K562 (cell line): Measurements from ENCODE around the gene TXN. TPM values are rescaled to one million over a fixed set of nuclear protein-coding genes. Genes with fewer than 3 reads are reported as not detected.

Source experiments
- ATAC-seq: fragments of 200-7000 bp; cut with Tn5 transposase; 3 replicates; pipeline ENCODE4 v1.9.1; 2020; ENCODE audit warnings: moderate library complexity
- BruUV-seq: library from RNA; stranded (reverse); fragments of 400-500 nt; replicated peaks from 2 replicates; lab custom pipeline; 2021; lab: Mats Ljungman, UMichigan
- CTCF ChIA-PET: fragments of 300-600 bp; formaldehyde crosslinking; extraction: SDS; loops from one replicate; lab custom pipeline; 2021; ENCODE audit warnings: low intra/inter-chr PET ratio; lab: Yijun Ruan, JAX
- POLR2A ChIA-PET: fragments of 300-600, 350-650 bp; sonication (Branson Sonifier 250); formaldehyde crosslinking; extraction: SDS; loops from one replicate; lab custom pipeline; 2021; ENCODE audit warnings: antibody characterized with exemption, inconsistent platforms; lab: Yijun Ruan, JAX
- DNase-seq, 4 experiments: peaks; one replicate each; pipeline versions ENCODE4 v3.0.0 to v3.0.0-alpha.2; 2011 to 2018; ENCODE audit warnings: low spot score in 3 of 4, mixed read lengths in 3 of 4; ENCODE audit errors: extremely low read depth in 1 of 4
- FAIRE-seq: peaks from 2 replicates; lab custom pipeline; 2011; peaks lifted over from hg19 to GRCh38; lab: Jason Lieb, UNC
- H2AFZ ChIP-seq: 2 replicates; pipeline ENCODE4 v1.6.0; 2011; ENCODE audit warnings: low read depth, low read length, control low read depth, inconsistent platforms
- H3K27ac ChIP-seq: fragments of 200-600 bp; 3 replicates; pipeline ENCODE4 v1.8.0; 2011; ENCODE audit warnings: low read depth, mild to moderate bottlenecking, control low read depth, inconsistent platforms, low read length, moderate library complexity, mixed read lengths; ENCODE audit errors: extremely low read depth
- H3K27me3 ChIP-seq, 2 experiments: fragments of 300-600 bp in 1 of 2; 2 replicates in 1 of 2; 3 replicates in 1 of 2; pipeline versions ENCODE4 v1.6.0 to v1.8.0; 2011; ENCODE audit warnings: inconsistent platforms in 2 of 2, low read length in 2 of 2, mild to moderate bottlenecking in 1 of 2, mixed read lengths in 1 of 2, moderate library complexity in 1 of 2; ENCODE audit not compliant: control insufficient read depth in 2 of 2, insufficient read depth in 2 of 2
- H3K36me3 ChIP-seq: fragments of 300-600 bp; 3 replicates; pipeline ENCODE4 v1.8.0; 2011; ENCODE audit warnings: mild to moderate bottlenecking, low read length, inconsistent platforms; ENCODE audit not compliant: control insufficient read depth, insufficient read depth
- H3K4me1 ChIP-seq, 2 experiments: fragments of 200-600 bp in 1 of 2; replicated peaks in 1 of 2; 2 replicates in 1 of 2; 3 replicates in 1 of 2; pipeline versions ENCODE4 v1.5.1 to v1.8.0; 2011; ENCODE audit warnings: inconsistent platforms in 2 of 2, low read length in 2 of 2, mild to moderate bottlenecking in 1 of 2, mixed read lengths in 1 of 2, moderate library complexity in 1 of 2; ENCODE audit not compliant: control insufficient read depth in 2 of 2, insufficient read depth in 2 of 2
- H3K4me2 ChIP-seq: 2 replicates; pipeline ENCODE4 v1.6.1; 2011; ENCODE audit warnings: low read length, control low read depth, inconsistent platforms, mixed read lengths; ENCODE audit not compliant: insufficient read depth
- H3K4me3 ChIP-seq: fragments of 200-600 bp; sonication (generic), shearing (Covaris generic); 2 replicates; pipeline ENCODE4 v1.5.1; 2016; ENCODE audit warnings: control low read depth, inconsistent platforms
- H3K79me2 ChIP-seq: fragments of 200-600 bp; 3 replicates; pipeline ENCODE4 v1.8.0; 2011; ENCODE audit warnings: low read length, inconsistent platforms; ENCODE audit not compliant: control insufficient read depth, insufficient read depth
- H3K9ac ChIP-seq, 2 experiments: 2 replicates each; pipeline versions ENCODE4 v1.6.0 to v1.6.1; 2011; ENCODE audit warnings: low read depth in 2 of 2, low read length in 2 of 2, control low read depth in 1 of 2, inconsistent platforms in 1 of 2, mild to moderate bottlenecking in 1 of 2, mixed read lengths in 1 of 2; ENCODE audit not compliant: insufficient read depth in 1 of 2
- H3K9me1 ChIP-seq: one replicate; pipeline ENCODE4 v1.6.0; 2011; ENCODE audit warnings: inconsistent platforms, mild to moderate bottlenecking, low read length, moderate library complexity; ENCODE audit not compliant: control insufficient read depth, insufficient read depth
- H3K9me3 ChIP-seq: replicated peaks from 2 replicates; pipeline ENCODE4 v1.5.1; 2011; ENCODE audit warnings: low read depth, low read length, inconsistent platforms; ENCODE audit not compliant: control insufficient read depth, insufficient read depth
- H4K20me1 ChIP-seq: replicated peaks from 2 replicates; pipeline ENCODE4 v1.6.1; 2011; ENCODE audit warnings: low read length, inconsistent platforms, mixed read lengths; ENCODE audit not compliant: control insufficient read depth, insufficient read depth
- ARID3A ChIP-seq: IDR thresholded peaks from 2 replicates; pipeline ENCODE4 v1.6.1; 2012; ENCODE audit warnings: low read depth, low read length, improper control_type of control experiment, borderline replicate concordance
- CBX8 ChIP-seq: fragments of 200-600 bp; sonication (generic); IDR thresholded peaks from 2 replicates; pipeline ENCODE4 v1.6.1; 2012; ENCODE audit warnings: borderline replicate concordance, mixed run types, low read depth, mild to moderate bottlenecking, moderate library complexity, mixed read lengths, low read length, control low read depth, inconsistent platforms; ENCODE audit not compliant: poor library complexity, severe bottlenecking; ENCODE audit errors: extremely low read depth
- ELF2 ChIP-seq: fragments of 250-450 bp; sonication (Bioruptor Pico); IDR thresholded peaks from 2 replicates; pipeline ENCODE4 v1.5.0; 2021; ENCODE audit warnings: mild to moderate bottlenecking
- FOXA3 ChIP-seq, 2 experiments: fragments of 450-650 bp in 1 of 2; sonication (generic) in 1 of 2; formaldehyde crosslinking; IDR thresholded peaks in 1 of 2; conservative IDR thresholded peaks in 1 of 2; 2 replicates each; pipeline versions ENCODE4 v1.4.0 to v1.8.0; 2020 to 2022; ENCODE audit warnings: mild to moderate bottlenecking in 2 of 2, missing genetic modification reagents in 1 of 2
- HBP1 ChIP-seq: fragments of 450-650 bp; formaldehyde crosslinking; IDR thresholded peaks from 2 replicates; pipeline ENCODE4 v1.4.0; 2022; ENCODE audit warnings: missing genetic modification characterization
- KDM4B ChIP-seq, 2 experiments: fragments of 450-650 bp in 1 of 2; sonication (generic) in 1 of 2; IDR thresholded peaks; 2 replicates each; pipeline ENCODE4 v1.6.1; 2016 to 2017; ENCODE audit warnings: borderline replicate concordance in 2 of 2, antibody characterized with exemption in 1 of 2, low read depth in 1 of 2, mild to moderate bottlenecking in 1 of 2
- MLX ChIP-seq, 2 experiments: fragments of 450-650 bp in 1 of 2; sonication (generic) in 1 of 2; formaldehyde crosslinking; conservative IDR thresholded peaks; 2 replicates each; pipeline versions ENCODE4 v1.4.0 to v1.8.1; 2020 to 2022; ENCODE audit warnings: mild to moderate bottlenecking in 1 of 2, missing genetic modification reagents in 1 of 2
- RHOXF2B ChIP-seq: fragments of 250-450 bp; sonication (Bioruptor Pico); conservative IDR thresholded peaks from 2 replicates; pipeline ENCODE4 v1.5.1; 2021
- RUNX1 ChIP-seq: sonication (generic); IDR thresholded peaks from 2 replicates; pipeline ENCODE4 v1.6.1; 2016; ENCODE audit warnings: antibody characterized with exemption, low read depth
- TAL1 ChIP-seq: fragments of 450-650 bp; IDR thresholded peaks from 2 replicates; pipeline ENCODE4 v1.6.1; 2016; ENCODE audit warnings: mild to moderate bottlenecking
- TBL1XR1 ChIP-seq, 2 experiments: IDR thresholded peaks; 2 replicates each; pipeline ENCODE4 v1.6.1; 2012; ENCODE audit warnings: improper control_type of control experiment in 2 of 2, low read length in 2 of 2, mild to moderate bottlenecking in 1 of 2
- WGBS: fragments of 100-300 bp; shearing (Covaris generic); methylation state at CpG from one replicate; pipeline ENCODE4 v1.1.6; 2016; ENCODE audit warnings: low coverage, mixed read lengths; ENCODE audit not compliant: insufficient coverage; ENCODE audit errors: missing lambda C conversion rate; 5-methylcytosine and 5-hydroxymethylcytosine counted together
- in situ Hi-C: fragments of 300-500 bp; cut with MboI; formaldehyde crosslinking; loops from 4 replicates; pipeline ENCODE4 v1.15.0; 2018; ENCODE audit warnings: inconsistent platforms, mixed read lengths
- intact Hi-C: fragments of 100-400 bp; cut with micrococcal nuclease; formaldehyde crosslinking; loops from 2 replicates; pipeline ENCODE4 v1.14.2; 2022
- polyA plus RNA-seq, 8 experiments: library from polyadenylated mRNA; depleted of rRNA in 4 of 8; stranded (reverse) in 5 of 8; unstranded in 3 of 8; fragments of >200 nt; fragmentation: Nextera tagmentation in 2 of 8; fragmentation: Illumina TruSeq in 1 of 8; extraction: Ambion mirVana in 2 of 8; extraction: Trizol in 1 of 8; gene quantifications; 2 replicates each; pipeline versions ENCODE4 v1.2.1 to v1.2.3, GENCODE V29; 2011 to 2014; ENCODE audit warnings: inconsistent platforms in 1 of 8, missing spikeins in 1 of 8
- total RNA-seq, 7 experiments: library from RNA; depleted of rRNA in 6 of 7; stranded (reverse); fragments of >200 nt in 6 of 7; fragmentation: Illumina TruSeq in 2 of 7; extraction: Trizol in 2 of 7; gene quantifications; 2 replicates each; pipeline versions ENCODE4 v1.2.1 to v1.2.3, GENCODE V29; 2011 to 2021; ENCODE audit warnings: low replicate concordance in 1 of 7

The TXN gene
- total and polyA plus RNA-seq, 9 of the 15 experiments (the other 6 are each of a cell fraction or from before 2014, with no cell fraction given), result 272 to 1,596 (median 514) TPM

- no peak for TF ChIP-seq TBL1XR1 (IDR thresholded peaks at IDR 0.05; ENCODE audit: low read length in 2 of 2)
- no peak for TF ChIP-seq ARID3A
- no peak for TF ChIP-seq FOXA3 (CRISPR knock-in tag; conservative IDR thresholded peaks at IDR 0.05 in 1 of 2, IDR thresholded peaks at IDR 0.05 in 1 of 2)
- TF ChIP-seq, all 486 proteins: peak for 0
Observed at GRCh38 chr9:110214586-110215355, 41.5 kb downstream of the TXN start (continued).

GRCh38 chr9:110214090-110214489, 42.2 kb downstream of the TXN start:
- no peak for DNase-seq
- WGBS, result 0% methylated on average over 6 of the region's 6 CpGs
- no peak overlapping the region for H3K4me2 ChIP-seq
- TF ChIP-seq TAL1, result no peak
- no peak for TF ChIP-seq MLX (CRISPR knock-in tag; conservative IDR thresholded peaks at IDR 0.05)
- TF ChIP-seq ELF2 (CRISPR knock-in tag), result no peak
- no peak for TF ChIP-seq RHOXF2B (CRISPR knock-in tag)
- no peak for TF ChIP-seq KDM4B (IDR thresholded peaks at IDR 0.05; ENCODE audit: borderline replicate concordance in 2 of 2, low read depth in 1 of 2)
- no peak for TF ChIP-seq RUNX1
- no peak for TF ChIP-seq CBX8
- TF ChIP-seq HBP1 (CRISPR knock-in tag), result no peak
- peaks cover under 1 to 16% of the 10 kb centered on the region in 2 experiments; a peak in 2 of 5 replicates for H3K27me3 ChIP-seq
- ChIA-PET POLR2A (no interaction called here), CTCF (no interaction called here)
- no peaks in the 10 kb centered on the region; the same call in 1 of the 2 replicates for H4K20me1 ChIP-seq
- H3K9me3 ChIP-seq, result no peaks in the 10 kb centered on the region
- H3K36me3 ChIP-seq, result no peaks in the 10 kb centered on the region
- no TSS peak for BruUV-seq
- no peak overlapping the region for H3K9ac ChIP-seq
- no peaks in the 10 kb centered on the region for H3K9me1 ChIP-seq
- intact Hi-C loops, result loop anchor here (10.0 kb wide), 1 partner anchor 411 kb away; no protein-coding TSS in a partner anchor
- no peaks in the 10 kb centered on the region; a peak in 1 of 5 replicates for H3K4me1 ChIP-seq
- no peak overlapping the region for H2AFZ ChIP-seq
- no peak overlapping the region for H3K4me3 ChIP-seq
- no peaks in the 10 kb centered on the region for H3K79me2 ChIP-seq
- in situ Hi-C loops, result no loop called here
- ATAC-seq, result no peak
- no peak for FAIRE-seq
- H3K27ac ChIP-seq, result no peak overlapping the region
